NB4 (cell line): ENCODE data around the gene CLSTN2.

Experiments used
- TF ChIP-seq, protein P1 (sequence below): IDR thresholded peaks from one replicate; pipeline ENCODE4 v1.5.1; 2012; ENCODE audit warnings: low read depth, low read length
- TF ChIP-seq, protein P2 (sequence below): IDR thresholded peaks from 2 replicates; pipeline ENCODE4 v1.6.1; 2011; ENCODE audit warnings: low read depth, low read length

DNA sequence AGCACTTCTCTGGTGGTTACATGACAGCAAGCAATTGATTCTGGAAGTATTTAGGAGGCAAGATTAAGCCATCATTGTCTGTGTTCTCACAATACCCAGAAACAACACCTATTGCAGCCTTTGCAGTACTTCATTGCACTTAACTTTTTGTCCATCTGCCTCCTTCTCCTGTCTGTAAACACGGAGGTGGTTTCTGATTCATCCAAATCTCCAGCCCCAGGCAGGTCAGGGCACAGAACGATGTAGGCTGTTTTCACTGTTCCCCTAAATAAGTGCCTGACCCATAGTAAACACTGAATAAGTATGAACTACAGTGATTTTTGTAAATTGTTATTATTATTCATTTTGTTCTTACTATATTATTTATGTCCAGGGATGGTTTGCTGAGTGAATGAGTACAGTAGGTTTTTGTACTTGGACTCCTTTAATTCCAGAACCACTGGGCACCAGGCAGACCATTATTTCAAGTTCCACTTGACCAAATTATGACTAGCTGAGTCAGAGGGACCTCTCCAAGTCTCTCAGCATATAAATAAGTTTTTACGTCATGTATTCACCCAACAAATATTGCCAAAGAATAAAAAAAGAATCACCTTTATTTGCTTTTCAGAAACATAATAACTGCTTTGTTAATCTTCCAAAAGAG is 459.6 kb downstream of the CLSTN2 start:
- TF ChIP-seq, protein P1, sequence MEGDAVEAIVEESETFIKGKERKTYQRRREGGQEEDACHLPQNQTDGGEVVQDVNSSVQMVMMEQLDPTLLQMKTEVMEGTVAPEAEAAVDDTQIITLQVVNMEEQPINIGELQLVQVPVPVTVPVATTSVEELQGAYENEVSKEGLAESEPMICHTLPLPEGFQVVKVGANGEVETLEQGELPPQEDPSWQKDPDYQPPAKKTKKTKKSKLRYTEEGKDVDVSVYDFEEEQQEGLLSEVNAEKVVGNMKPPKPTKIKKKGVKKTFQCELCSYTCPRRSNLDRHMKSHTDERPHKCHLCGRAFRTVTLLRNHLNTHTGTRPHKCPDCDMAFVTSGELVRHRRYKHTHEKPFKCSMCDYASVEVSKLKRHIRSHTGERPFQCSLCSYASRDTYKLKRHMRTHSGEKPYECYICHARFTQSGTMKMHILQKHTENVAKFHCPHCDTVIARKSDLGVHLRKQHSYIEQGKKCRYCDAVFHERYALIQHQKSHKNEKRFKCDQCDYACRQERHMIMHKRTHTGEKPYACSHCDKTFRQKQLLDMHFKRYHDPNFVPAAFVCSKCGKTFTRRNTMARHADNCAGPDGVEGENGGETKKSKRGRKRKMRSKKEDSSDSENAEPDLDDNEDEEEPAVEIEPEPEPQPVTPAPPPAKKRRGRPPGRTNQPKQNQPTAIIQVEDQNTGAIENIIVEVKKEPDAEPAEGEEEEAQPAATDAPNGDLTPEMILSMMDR: no peak
- TF ChIP-seq, protein P2, sequence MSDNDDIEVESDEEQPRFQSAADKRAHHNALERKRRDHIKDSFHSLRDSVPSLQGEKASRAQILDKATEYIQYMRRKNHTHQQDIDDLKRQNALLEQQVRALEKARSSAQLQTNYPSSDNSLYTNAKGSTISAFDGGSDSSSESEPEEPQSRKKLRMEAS: no peak
